Chondrocyte (in vitro differentiated cells): ENCODE data around the gene EWSR1. TPM values are rescaled to one million over a fixed set of nuclear protein-coding genes. Genes with fewer than 3 reads are reported as not detected.
"Not testable (repeated sequence)": the region's sequence is repeated elsewhere in the genome, so short reads cannot be mapped to it uniquely, and the experiment has no call there.

Source experiments
- DNase-seq: peaks from one replicate; pipeline ENCODE4 v3.0.0; 2021; ENCODE audit warnings: mixed read lengths, low spot score
- H3K27ac Mint-ChIP-seq: one replicate; pipeline ENCODE4 v1.8.0; 2021; ENCODE audit warnings: mild to moderate bottlenecking, moderate library complexity, mixed read lengths; ENCODE audit not compliant: unreplicated experiment
- H3K27me3 Mint-ChIP-seq: 2 replicates; pipeline ENCODE4 v1.8.0; 2021; ENCODE audit warnings: low read depth, mixed read lengths
- H3K36me3 Mint-ChIP-seq: 2 replicates; pipeline ENCODE4 v1.8.0; 2021; ENCODE audit warnings: low read depth, mixed read lengths
- H3K4me1 Mint-ChIP-seq: 2 replicates; pipeline ENCODE4 v1.8.0; 2021; ENCODE audit warnings: low read depth, mild to moderate bottlenecking, mixed read lengths
- H3K4me3 Mint-ChIP-seq: one replicate; pipeline ENCODE4 v1.8.0; 2021; ENCODE audit warnings: mild to moderate bottlenecking, moderate library complexity, mixed read lengths; ENCODE audit not compliant: unreplicated experiment
- H3K9me3 Mint-ChIP-seq: 2 replicates; pipeline ENCODE4 v1.8.0; 2021; ENCODE audit warnings: low read depth, mixed read lengths
- CTCF ChIP-seq: fragments of 200-600 bp; sonication (generic); IDR thresholded peaks from 2 replicates; pipeline ENCODE4 v1.5.0; 2021; ENCODE audit warnings: antibody characterized with exemption, mild to moderate bottlenecking, moderate library complexity
- total RNA-seq: library from RNA; stranded (reverse); gene quantifications from 3 replicates; pipeline ENCODE4 v1.2.1, GENCODE V29; 2021

EWSR1 gene
- total RNA-seq, 1 donor from 2014 or later: 139 TPM

- no peak for DNase-seq
Measured at GRCh38 chr22:29245626-29246385, 22.3 kb upstream of the EWSR1 start.

GRCh38 chr22:29247891-29248290 lies 20.2 kb upstream of the EWSR1 start:
- DNase-seq: peak; percentile 11
- H3K27ac Mint-ChIP-seq, H3K4me1 Mint-ChIP-seq, H3K27me3 Mint-ChIP-seq, H3K36me3 Mint-ChIP-seq, H3K9me3 Mint-ChIP-seq, H3K4me3 Mint-ChIP-seq: not testable (repeated sequence)

More at GRCh38 chr22:29245626-29246385, 22.3 kb upstream of the EWSR1 start:
- no peak overlapping the region for H3K27ac Mint-ChIP-seq
- no peak overlapping the region for H3K4me3 Mint-ChIP-seq
- peaks cover 16% of the 10 kb centered on the region for H3K9me3 Mint-ChIP-seq
- no peaks in the 10 kb centered on the region for H3K4me1 Mint-ChIP-seq
- peaks cover 5% of the 10 kb centered on the region for H3K27me3 Mint-ChIP-seq
- H3K36me3 Mint-ChIP-seq: peaks cover 4% of the 10 kb centered on the region
- peak; percentile 94 for TF ChIP-seq CTCF

GRCh38 chr22:29251265-29251664 lies 16.8 kb upstream of the EWSR1 start:
- Mint-ChIP-seq H3K36me3 (no peaks in the 10 kb centered on the region), H3K9me3 (no peaks in the 10 kb centered on the region), H3K4me3 (no peak overlapping the region), H3K27ac (no peak overlapping the region), H3K27me3 (peaks cover 4% of the 10 kb centered on the region), H3K4me1 (no peaks in the 10 kb centered on the region)
- no peak for TF ChIP-seq CTCF
- DNase-seq: peak; percentile 18

- no peaks in the 10 kb centered on the region for H3K36me3 Mint-ChIP-seq
- H3K4me3 Mint-ChIP-seq: no peak overlapping the region
- DNase-seq: peak; percentile 58
- peaks cover 4% of the 10 kb centered on the region for H3K27me3 Mint-ChIP-seq
- no peaks in the 10 kb centered on the region for H3K9me3 Mint-ChIP-seq
- TF ChIP-seq CTCF: no peak
- no peaks in the 10 kb centered on the region for H3K4me1 Mint-ChIP-seq
- H3K27ac Mint-ChIP-seq: no peak overlapping the region
Measured at GRCh38 chr22:29251981-29252911, 15.8 kb upstream of the EWSR1 start.

GRCh38 chr22:29253561-29254285 lies 14.3 kb upstream of the EWSR1 start:
- H3K27ac Mint-ChIP-seq: no peak overlapping the region
- H3K4me1 Mint-ChIP-seq: no peaks in the 10 kb centered on the region
- peaks cover 4% of the 10 kb centered on the region for H3K27me3 Mint-ChIP-seq
- H3K36me3 Mint-ChIP-seq: no peaks in the 10 kb centered on the region
- DNase-seq: peak; percentile 53
- no peaks in the 10 kb centered on the region for H3K9me3 Mint-ChIP-seq
- no peak for TF ChIP-seq CTCF
- H3K4me3 Mint-ChIP-seq: no peak overlapping the region
